Liver (tissue), 3 donors: ENCODE measurements around the gene ATOH1.

Experiments
- CTCF ChIP-seq: fragments of 150-350 bp; IDR thresholded peaks from 2 replicates; pipeline ENCODE4 v1.5.1; 2017; ENCODE audit warnings: improper control_type of control experiment, low read depth, low read length; ENCODE audit not compliant: missing input control
- GABPA ChIP-seq, 2 donors: IDR thresholded peaks in 1 of 2; conservative IDR thresholded peaks in 1 of 2; 2 replicates each; pipeline ENCODE4 v1.6.1; 2016; ENCODE audit warnings: antibody characterized with exemption in 2 of 2, mild to moderate bottlenecking in 1 of 2, moderate library complexity in 1 of 2
- HNF4A ChIP-seq, 2 donors: conservative IDR thresholded peaks; 2 replicates each; pipeline ENCODE4 v1.6.1; 2016; ENCODE audit warnings: antibody characterized with exemption in 2 of 2, mild to moderate bottlenecking in 2 of 2
- RAD21 ChIP-seq, 2 donors: IDR thresholded peaks; 2 replicates each; pipeline ENCODE4 v1.6.1; 2016; ENCODE audit warnings: antibody characterized with exemption in 2 of 2, mild to moderate bottlenecking in 2 of 2
- SP1 ChIP-seq: IDR thresholded peaks from 2 replicates; pipeline ENCODE4 v1.6.1; 2018; ENCODE audit warnings: antibody characterized with exemption, mild to moderate bottlenecking
- donor health status: healthy.
- donor health status: healthy.

- TF ChIP-seq CTCF (no peak), SP1 (no peak), HNF4A (conservative IDR thresholded peaks at IDR 0.05) (no peak), RAD21 (IDR thresholded peaks at IDR 0.05) (no peak), GABPA (IDR thresholded peaks at IDR 0.05 in 1 of 2, conservative IDR thresholded peaks at IDR 0.05 in 1 of 2) (no peak)
Observed at GRCh38 chr4:93829820-93830687, 1.5 kb downstream of the ATOH1 start.
